Mucosa of descending colon (tissue), 3 donors: ENCODE measurements around the gene KPTN. TPM values are rescaled to one million over a fixed set of nuclear protein-coding genes. Genes with fewer than 3 reads are reported as not detected.

Source experiments
- ATAC-seq: fragments of 200-7000 bp; cut with Tn5 transposase; one replicate; pipeline ENCODE4 v1.9.1; 2020; ENCODE audit warnings: mild to moderate bottlenecking, moderate library complexity
- DNase-seq, 3 donors: peaks; one replicate each; pipeline ENCODE4 v3.0.0-alpha.2; 2020
- H3K36me3 ChIP-seq: fragments of 200-600 bp; one replicate; pipeline ENCODE4 v1.8.0; 2021; ENCODE audit warnings: low read depth, mild to moderate bottlenecking
- H3K4me1 ChIP-seq: fragments of 200-600 bp; one replicate; pipeline ENCODE4 v1.8.0; 2021; ENCODE audit warnings: low read depth, mild to moderate bottlenecking
- H3K4me3 ChIP-seq: fragments of 200-600 bp; one replicate; pipeline ENCODE4 v1.8.0; 2021; ENCODE audit warnings: mild to moderate bottlenecking
- H3K9me3 ChIP-seq: fragments of 200-600 bp; one replicate; pipeline ENCODE4 v1.8.0; 2021; ENCODE audit warnings: mild to moderate bottlenecking
- intact Hi-C, 2 donors: fragments of 100-400 bp; cut with DNase I in 1 of 2; cut with micrococcal nuclease in 1 of 2; formaldehyde crosslinking; loops; one replicate each; pipeline versions ENCODE4 v1.11.0 to v1.11.1; 2022; cut with DNase I, micrococcal nuclease
- total RNA-seq, 3 donors: library from RNA; stranded (reverse); fragmentation: NEBNext Ultra II Directional in 2 of 3; extraction: Animal tissue kit (Norgen Biotek cat#: 25700) in 2 of 3; gene quantifications; one replicate each; pipeline versions ENCODE4 v1.2.1 to v1.2.4, GENCODE V29; 2021 to 2023
- TF ChIP-seq, protein P1 (sequence below): fragments of 200-600 bp; IDR thresholded peaks from one replicate; pipeline ENCODE4 v1.8.0; 2022; ENCODE audit warnings: antibody characterized with exemption, mild to moderate bottlenecking
- donor health status: DM: no; HTN: no; CAD: no; lungs with moderate emphysema.
- donor health status: DM: no; HTN: no; CAD: no.
- donor health status: DM: no; HTN: yes; CAD: no.

KPTN gene
- total RNA-seq, 3 donors from 2014 or later, result 5.5 to 8.9 (median 8.9) TPM

DNA sequence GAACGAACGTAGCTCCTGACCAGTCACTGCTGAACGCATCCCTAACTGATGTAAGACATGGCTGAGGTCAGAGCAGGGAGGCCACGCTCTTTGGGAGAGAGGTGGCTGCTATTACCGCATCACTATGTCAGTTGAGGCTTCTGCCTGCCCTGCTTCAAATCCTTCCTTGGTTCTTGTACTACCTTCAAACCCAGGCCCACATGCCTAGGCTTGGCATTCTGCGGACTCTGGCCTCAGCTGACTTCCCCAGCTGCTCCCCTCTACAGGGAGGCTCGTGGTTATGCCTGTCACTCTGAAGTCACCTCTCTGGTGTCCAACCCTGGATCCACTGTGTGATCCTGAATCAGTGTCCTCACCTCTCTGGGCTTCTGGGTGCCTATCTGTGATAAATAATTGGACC lies 49.9 kb downstream of the KPTN start:
- intact Hi-C loops, result no loop called here
- peaks cover 7% of the 10 kb centered on the region for H3K4me1 ChIP-seq
- TF ChIP-seq, protein P1, sequence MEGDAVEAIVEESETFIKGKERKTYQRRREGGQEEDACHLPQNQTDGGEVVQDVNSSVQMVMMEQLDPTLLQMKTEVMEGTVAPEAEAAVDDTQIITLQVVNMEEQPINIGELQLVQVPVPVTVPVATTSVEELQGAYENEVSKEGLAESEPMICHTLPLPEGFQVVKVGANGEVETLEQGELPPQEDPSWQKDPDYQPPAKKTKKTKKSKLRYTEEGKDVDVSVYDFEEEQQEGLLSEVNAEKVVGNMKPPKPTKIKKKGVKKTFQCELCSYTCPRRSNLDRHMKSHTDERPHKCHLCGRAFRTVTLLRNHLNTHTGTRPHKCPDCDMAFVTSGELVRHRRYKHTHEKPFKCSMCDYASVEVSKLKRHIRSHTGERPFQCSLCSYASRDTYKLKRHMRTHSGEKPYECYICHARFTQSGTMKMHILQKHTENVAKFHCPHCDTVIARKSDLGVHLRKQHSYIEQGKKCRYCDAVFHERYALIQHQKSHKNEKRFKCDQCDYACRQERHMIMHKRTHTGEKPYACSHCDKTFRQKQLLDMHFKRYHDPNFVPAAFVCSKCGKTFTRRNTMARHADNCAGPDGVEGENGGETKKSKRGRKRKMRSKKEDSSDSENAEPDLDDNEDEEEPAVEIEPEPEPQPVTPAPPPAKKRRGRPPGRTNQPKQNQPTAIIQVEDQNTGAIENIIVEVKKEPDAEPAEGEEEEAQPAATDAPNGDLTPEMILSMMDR, result no peak
- H3K9me3 ChIP-seq, result no peaks in the 10 kb centered on the region
- H3K36me3 ChIP-seq, result no peaks in the 10 kb centered on the region
- no peak overlapping the region for H3K4me3 ChIP-seq
- no peak for ATAC-seq
- no peak for DNase-seq

DNA sequence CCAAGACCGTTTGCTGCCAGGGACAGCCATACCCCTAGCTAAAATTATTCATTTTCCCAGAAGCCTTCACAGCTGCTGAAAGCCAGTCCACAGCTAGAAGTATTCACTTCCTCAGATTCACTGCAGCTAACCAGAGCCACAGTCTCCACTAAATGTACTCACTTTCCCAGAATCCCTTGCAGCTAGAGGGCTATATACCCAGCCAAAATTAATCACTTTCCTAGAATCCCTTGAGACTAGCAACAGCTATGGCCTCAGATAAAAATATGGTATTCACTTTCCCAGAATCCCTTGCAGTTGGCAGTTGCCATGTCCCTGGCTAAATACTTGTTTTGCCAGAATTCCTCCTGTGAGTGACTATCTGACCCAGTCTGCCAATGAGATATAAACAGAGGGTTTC lies 50.9 kb downstream of the KPTN start:
- H3K9me3 ChIP-seq, result no peaks in the 10 kb centered on the region
- no peaks in the 10 kb centered on the region for H3K36me3 ChIP-seq
- ATAC-seq (no peak), DNase-seq (no peak)
- TF ChIP-seq, protein P1, result no peak
- intact Hi-C loops, result no loop called here
- no peak overlapping the region for H3K4me3 ChIP-seq
- H3K4me1 ChIP-seq, result peaks cover 14% of the 10 kb centered on the region

DNA sequence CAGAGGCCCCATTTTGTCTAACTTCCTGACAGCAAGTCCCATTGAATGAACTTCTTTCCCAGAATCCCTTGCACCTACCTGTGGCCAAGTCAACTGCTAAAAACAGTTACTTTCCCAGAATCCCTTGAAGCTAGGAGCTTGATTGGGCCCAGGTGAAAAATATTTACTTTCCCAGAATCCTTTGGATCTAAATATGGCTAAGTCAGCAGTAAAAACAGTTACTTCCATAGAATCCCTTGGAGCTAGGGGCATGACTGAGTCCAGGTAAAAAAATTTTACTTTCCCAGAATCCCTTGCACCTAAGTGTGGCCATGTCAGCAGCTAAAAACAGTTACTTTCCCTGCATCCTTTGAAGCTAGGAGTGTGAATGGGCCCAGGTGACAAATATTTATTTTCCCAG lies 51.5 kb downstream of the KPTN start:
- ATAC-seq, result no peak
- DNase-seq, result no peak

DNA sequence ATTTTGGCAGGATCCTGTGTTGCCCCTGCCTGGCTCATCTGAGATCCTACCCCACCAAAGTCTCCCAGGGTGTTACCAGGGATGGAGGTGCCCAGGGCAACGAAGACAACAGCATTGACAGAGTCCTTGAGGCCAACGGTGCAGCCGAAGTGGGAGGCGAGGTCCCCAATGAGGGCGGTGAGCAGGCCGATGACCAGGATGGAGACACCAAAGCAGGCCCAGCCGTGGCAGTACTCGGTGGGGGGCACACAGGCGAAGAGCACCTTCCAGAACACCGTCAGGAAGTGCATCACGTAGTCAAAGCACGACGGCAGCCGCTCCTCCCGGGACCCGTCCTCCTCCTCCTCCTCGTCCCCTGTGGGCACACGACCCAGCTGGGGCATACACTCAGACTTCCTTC lies 51.9 kb downstream of the KPTN start:
- DNase-seq (no peak), ATAC-seq (no peak)
- TF ChIP-seq, protein P1, result no peak
- Histone ChIP-seq H3K9me3 (no peaks in the 10 kb centered on the region), H3K4me3 (no peak overlapping the region), H3K4me1 (peaks cover 16% of the 10 kb centered on the region), H3K36me3 (no peaks in the 10 kb centered on the region)
- intact Hi-C loops, result no loop called here

More for the DNA sequence above, 51.5 kb downstream of the KPTN start:
- Histone ChIP-seq H3K36me3 (no peaks in the 10 kb centered on the region), H3K9me3 (no peaks in the 10 kb centered on the region), H3K4me1 (peaks cover 16% of the 10 kb centered on the region), H3K4me3 (no peak overlapping the region)
- intact Hi-C loops, result no loop called here
- TF ChIP-seq, protein P1, result no peak

DNA sequence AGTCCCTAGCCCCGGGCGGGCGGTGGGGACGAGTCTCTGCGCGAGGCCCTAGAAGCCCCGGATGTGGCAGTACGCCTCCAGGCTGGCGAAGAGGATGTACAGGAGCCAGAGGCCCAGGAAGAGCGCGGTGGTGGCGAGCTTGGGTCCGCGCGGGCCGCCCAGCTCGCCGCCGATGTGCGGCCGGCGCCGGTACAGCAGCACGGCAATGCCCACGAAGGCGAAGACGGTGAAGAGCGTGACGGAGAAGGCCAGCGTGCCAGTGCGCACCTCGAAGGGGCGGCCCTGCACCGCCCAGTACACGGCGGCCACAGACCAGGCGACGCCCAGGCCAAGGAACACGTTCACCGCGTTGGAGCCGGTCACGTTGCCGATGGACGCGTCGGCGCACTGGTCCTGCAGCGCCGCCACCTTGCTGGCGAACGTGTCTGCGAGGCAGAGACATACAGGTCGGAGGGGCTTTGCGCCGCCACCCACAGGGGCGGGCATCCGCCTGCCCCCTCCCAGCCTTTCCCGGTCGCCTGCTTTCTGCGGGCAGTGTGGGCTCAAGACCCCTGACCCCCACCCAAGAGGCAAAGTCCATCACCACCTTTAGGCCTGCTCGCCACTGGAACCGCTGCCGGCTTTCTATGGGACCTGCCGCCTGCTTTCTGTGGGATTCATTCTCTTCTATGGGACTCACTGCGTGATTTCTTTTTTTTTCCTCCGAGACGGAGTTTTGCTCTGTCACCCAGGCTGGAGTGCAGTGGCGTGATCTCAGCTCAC lies 53.8 kb downstream of the KPTN start:
- intact Hi-C loops, result no loop called here
- Histone ChIP-seq H3K4me1 (peaks cover 16% of the 10 kb centered on the region), H3K4me3 (no peak overlapping the region), H3K9me3 (no peaks in the 10 kb centered on the region), H3K36me3 (no peaks in the 10 kb centered on the region)
- TF ChIP-seq, protein P1, result no peak
- ATAC-seq (peak; percentile 88), DNase-seq (peak; percentile 59 to 75 (median 68))
